Measurements from ENCODE around the gene ADAM23.

DNA sequence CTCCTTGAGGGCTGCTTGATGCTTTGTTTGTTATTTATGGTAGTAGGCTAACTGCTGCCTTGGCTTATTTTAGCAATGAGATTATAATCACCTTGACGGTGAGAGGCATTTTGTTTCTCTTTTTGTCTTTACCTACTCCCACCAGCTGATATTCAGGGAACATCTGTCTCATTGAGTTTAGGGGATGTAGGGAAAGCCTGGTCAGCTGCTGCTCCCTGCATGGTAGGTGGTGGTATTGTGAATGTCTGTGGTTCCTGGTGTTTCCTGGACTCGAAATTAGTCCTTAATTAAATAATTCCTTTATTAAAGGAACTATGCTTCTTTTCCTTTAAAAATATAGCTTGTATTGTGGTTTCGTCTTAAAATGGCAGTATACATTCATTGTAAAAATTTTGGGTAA is 77.8 kb downstream of the ADAM23 start:
- TF ChIP-seq, protein P1, sequence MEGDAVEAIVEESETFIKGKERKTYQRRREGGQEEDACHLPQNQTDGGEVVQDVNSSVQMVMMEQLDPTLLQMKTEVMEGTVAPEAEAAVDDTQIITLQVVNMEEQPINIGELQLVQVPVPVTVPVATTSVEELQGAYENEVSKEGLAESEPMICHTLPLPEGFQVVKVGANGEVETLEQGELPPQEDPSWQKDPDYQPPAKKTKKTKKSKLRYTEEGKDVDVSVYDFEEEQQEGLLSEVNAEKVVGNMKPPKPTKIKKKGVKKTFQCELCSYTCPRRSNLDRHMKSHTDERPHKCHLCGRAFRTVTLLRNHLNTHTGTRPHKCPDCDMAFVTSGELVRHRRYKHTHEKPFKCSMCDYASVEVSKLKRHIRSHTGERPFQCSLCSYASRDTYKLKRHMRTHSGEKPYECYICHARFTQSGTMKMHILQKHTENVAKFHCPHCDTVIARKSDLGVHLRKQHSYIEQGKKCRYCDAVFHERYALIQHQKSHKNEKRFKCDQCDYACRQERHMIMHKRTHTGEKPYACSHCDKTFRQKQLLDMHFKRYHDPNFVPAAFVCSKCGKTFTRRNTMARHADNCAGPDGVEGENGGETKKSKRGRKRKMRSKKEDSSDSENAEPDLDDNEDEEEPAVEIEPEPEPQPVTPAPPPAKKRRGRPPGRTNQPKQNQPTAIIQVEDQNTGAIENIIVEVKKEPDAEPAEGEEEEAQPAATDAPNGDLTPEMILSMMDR (IDR thresholded peaks at IDR 0.05), result no peak
- no peak for TF ChIP-seq POLR2A (IDR thresholded peaks at IDR 0.05)

Data from tibial nerve (tissue), 3 donors.